ENCODE measurements around the gene ERGIC3. TPM values are rescaled to one million over a fixed set of nuclear protein-coding genes. Genes with fewer than 3 reads are reported as not detected.

Gene ERGIC3
- total and polyA plus RNA-seq, 10 of the 15 experiments (the other 5 are each of a cell fraction or from before 2014, with no cell fraction given): 90.4 to 210 (median 139) TPM

DNA sequence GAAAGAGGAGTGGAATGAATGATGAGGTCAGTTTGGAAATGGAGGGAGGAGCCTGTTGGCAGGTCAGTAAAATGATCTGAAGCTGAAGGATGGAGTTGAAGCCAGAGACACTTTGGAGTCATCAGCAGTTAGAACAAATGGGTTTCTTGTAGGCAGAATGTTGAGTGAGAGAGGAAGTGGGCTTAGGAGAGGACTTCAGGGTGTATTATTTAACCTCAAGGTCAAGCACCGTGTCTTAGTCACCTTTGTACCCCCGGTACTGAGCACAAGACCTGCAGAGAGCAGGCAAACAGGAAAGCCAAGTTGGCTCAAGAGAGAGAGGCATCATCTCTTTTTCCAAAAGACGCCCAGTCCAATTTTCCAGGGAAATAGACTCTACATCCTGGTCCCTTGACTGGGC is 35.7 kb upstream of the ERGIC3 start:
- H3K27ac ChIP-seq (ENCODE audit: control insufficient read depth, insufficient read depth): no peak overlapping the region
- in situ Hi-C loops (cut with MboI): no loop called here
- CTCF ChIA-PET: interaction anchor here (1.1 to 1.4 kb wide), 2 partner anchors 9 to 37 kb away, joined by 3 to 4 read pairs; no protein-coding TSS in a partner anchor
- peaks cover 29% of the 10 kb centered on the region for H3K4me1 ChIP-seq (ENCODE audit: control insufficient read depth, insufficient read depth, low read length)
- RAD21 ChIA-PET (ENCODE audit: unreplicated experiment): interaction anchor here (0.7 kb wide), 1 partner anchor 107 kb away, joined by 3 read pairs; no protein-coding TSS in a partner anchor
- H3K79me2 ChIP-seq (ENCODE audit: control insufficient read depth, insufficient read depth, low read length): no peaks in the 10 kb centered on the region
- peaks cover 5% of the 10 kb centered on the region for H4K20me1 ChIP-seq (ENCODE audit: control insufficient read depth, insufficient read depth)
- POLR2A ChIA-PET: interaction anchor here (0.7 kb wide), 1 partner anchor 155 kb away, joined by 5 read pairs; no protein-coding TSS in a partner anchor
- intact Hi-C loops (cut with micrococcal nuclease; ENCODE audit: unreplicated experiment): no loop called here
- H3K4me3 ChIP-seq: no peak overlapping the region
- FAIRE-seq (no peak), DNase-seq (ENCODE audit: low read depth, low spot score) (no peak), ATAC-seq (peak; percentile 37)
- H3K4me2 ChIP-seq (ENCODE audit: control insufficient read depth, insufficient read depth): peak overlapping the region; percentile 60
- 36% methylated on average over 3 of the region's 3 CpGs for WGBS (ENCODE audit: insufficient coverage, insufficient replicate concordance, low lambda C conversion rate, missing lambda C conversion rate)
- SMC1A ChIA-PET (ENCODE audit: uncharacterized antibody, unreplicated experiment): no interaction called here
- no TSS peak for BruUV-seq (replicated peaks)
- H3K36me3 ChIP-seq (ENCODE audit: control insufficient read depth in 2 of 2, insufficient read depth in 2 of 2, low read length in 1 of 2): peaks cover 10 to 36% of the 10 kb centered on the region in 2 experiments; a peak in 3 of 4 replicates
- TF ChIP-seq POLR2AphosphoS5 (IDR thresholded peaks at IDR 0.05; ENCODE audit: low read length) (peak; percentile 33; the same call in 1 of the 2 replicates), MEF2A (IDR thresholded peaks at IDR 0.05; ENCODE audit: insufficient read depth, low read depth, low read length) (no peak), MTA3 (IDR thresholded peaks at IDR 0.05; ENCODE audit: borderline replicate concordance, low read length) (no peak), SPI1 (IDR thresholded peaks at IDR 0.05; ENCODE audit: borderline replicate concordance, insufficient read depth, low read depth, low read length) (peak; percentile 54; the same call in 1 of the 2 replicates), TCF7 (IDR thresholded peaks at IDR 0.05; ENCODE audit: borderline replicate concordance) (no peak), NFYA (IDR thresholded peaks at IDR 0.05; ENCODE audit: borderline replicate concordance, low read depth, low read length) (no peak), NR2F1 (conservative IDR thresholded peaks at IDR 0.05) (peak; percentile 34; the same call in 1 of the 2 replicates), CREM (IDR thresholded peaks at IDR 0.05; ENCODE audit: low read depth) (no peak), POLR2A (IDR thresholded peaks at IDR 0.05; ENCODE audit: low read depth, low read length) (0 out of 2 replicates have a peak, but pooled peaks have one; percentile 10), ZBTB11 (CRISPR knock-in tag; IDR thresholded peaks at IDR 0.05) (no peak), NR2C1 (IDR thresholded peaks at IDR 0.05) (no peak), ZNF217 (IDR thresholded peaks at IDR 0.05) (no peak), BHLHE40 (IDR thresholded peaks at IDR 0.05; ENCODE audit: borderline replicate concordance in 1 of 2, low read depth in 2 of 2, low read length in 1 of 2) (no peak), NRF1 (conservative IDR thresholded peaks at IDR 0.05; ENCODE audit: low read depth, low read length) (no peak), MXI1 (IDR thresholded peaks at IDR 0.05; ENCODE audit: low read depth, low read length) (no peak)
- TF ChIP-seq, protein P1, sequence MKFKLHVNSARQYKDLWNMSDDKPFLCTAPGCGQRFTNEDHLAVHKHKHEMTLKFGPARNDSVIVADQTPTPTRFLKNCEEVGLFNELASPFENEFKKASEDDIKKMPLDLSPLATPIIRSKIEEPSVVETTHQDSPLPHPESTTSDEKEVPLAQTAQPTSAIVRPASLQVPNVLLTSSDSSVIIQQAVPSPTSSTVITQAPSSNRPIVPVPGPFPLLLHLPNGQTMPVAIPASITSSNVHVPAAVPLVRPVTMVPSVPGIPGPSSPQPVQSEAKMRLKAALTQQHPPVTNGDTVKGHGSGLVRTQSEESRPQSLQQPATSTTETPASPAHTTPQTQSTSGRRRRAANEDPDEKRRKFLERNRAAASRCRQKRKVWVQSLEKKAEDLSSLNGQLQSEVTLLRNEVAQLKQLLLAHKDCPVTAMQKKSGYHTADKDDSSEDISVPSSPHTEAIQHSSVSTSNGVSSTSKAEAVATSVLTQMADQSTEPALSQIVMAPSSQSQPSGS (IDR thresholded peaks at IDR 0.05; ENCODE audit: low read length): no peak
- H3K9me3 ChIP-seq (replicated peaks; ENCODE audit: control insufficient read depth, insufficient read depth, low read length): no peaks in the 10 kb centered on the region
- no peak overlapping the region for H3K9ac ChIP-seq (ENCODE audit: control insufficient read depth, insufficient read depth, low read length)
- no peak overlapping the region for H2AFZ ChIP-seq (ENCODE audit: control insufficient read depth, low read depth, low read length)
- H3K27me3 ChIP-seq (replicated peaks in 1 of 2; ENCODE audit: control insufficient read depth in 2 of 2, insufficient read depth in 2 of 2, low read length in 1 of 2): no peaks in the 10 kb centered on the region

Data from GM12878 (cell line).